Right kidney (tissue), 1 donor: ENCODE results near the gene PLCH1.
A peak's percentile ranks its signal among the peaks of the same experiment; 100 is the strongest.

Source experiments
- DNase-seq: peaks from one replicate; pipeline ENCODE4 v3.0.0-alpha.2; 2016

PLCH1 gene

GRCh38 chr3:155682426-155683343, 62.2 kb downstream of the PLCH1 start:
- DNase-seq: no peak

GRCh38 chr3:155676252-155676981, 68.5 kb downstream of the PLCH1 start:
- peak; percentile 27 for DNase-seq

- DNase-seq: no peak
Measured at GRCh38 chr3:155675094-155675493, 69.8 kb downstream of the PLCH1 start.

- DNase-seq: no peak
Measured at GRCh38 chr3:155673421-155673820, 71.5 kb downstream of the PLCH1 start.

- no peak for DNase-seq
Measured at GRCh38 chr3:155670335-155670734, 74.5 kb downstream of the PLCH1 start.

GRCh38 chr3:155667988-155668387, 76.9 kb downstream of the PLCH1 start:
- DNase-seq: no peak

DNA sequence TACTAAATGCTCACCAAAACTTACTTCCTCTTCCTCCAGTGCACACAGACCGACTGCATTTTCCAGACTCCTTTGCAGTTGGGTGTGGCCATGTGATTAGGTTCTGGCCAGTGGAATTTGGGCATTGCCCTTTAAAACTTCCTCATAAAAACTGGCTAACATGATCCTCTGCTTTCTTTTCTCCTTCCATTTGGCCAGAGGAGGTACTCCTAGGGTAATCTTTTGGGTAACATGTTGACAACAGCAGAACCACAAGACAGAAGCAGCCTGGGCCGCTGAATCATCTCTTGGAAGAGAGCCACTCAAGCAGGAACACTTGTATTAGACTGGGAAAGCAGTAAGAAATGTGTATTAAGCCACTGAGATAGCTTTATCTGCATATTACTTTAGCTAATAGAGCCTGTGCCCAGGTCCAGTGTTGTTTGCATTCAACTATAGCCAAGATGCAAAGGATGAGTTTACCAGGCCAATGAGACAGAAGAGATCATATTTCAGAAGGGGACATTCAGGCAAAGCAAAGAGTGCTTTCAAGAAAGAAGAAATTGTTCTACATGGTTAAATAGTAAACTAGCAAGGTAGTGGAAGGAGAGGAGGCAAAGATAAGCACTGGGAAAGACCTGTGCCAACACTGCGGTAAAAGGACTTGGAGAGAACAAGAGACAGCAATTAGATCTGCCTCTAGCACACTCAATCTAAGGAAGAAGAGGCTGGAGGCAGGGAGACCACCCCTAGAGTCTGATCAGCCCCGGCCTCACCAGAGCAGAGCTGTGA, 79.8 kb downstream of the PLCH1 start:
- DNase-seq: no peak

GRCh38 chr3:155663467-155664212, 81.2 kb downstream of the PLCH1 start:
- no peak for DNase-seq

DNA sequence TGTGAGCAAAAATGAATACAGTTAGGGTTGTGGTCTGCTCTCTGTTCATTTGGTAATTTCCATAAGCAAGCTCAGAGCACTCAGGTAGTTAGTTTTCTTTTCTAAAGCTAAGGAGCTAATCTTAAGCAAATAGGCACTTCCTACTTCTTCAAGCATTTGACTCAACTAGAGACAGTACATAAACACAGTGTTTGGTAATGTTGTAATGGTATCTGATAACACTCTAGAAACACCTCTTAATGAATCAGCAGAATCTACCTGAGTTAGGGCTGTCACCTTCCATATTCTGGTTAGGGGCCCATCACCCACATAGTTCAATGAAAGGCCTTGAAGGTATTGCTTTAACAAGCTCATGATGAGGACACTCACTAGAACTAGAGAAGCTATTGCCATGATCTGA, 83.1 kb downstream of the PLCH1 start:
- DNase-seq: no peak

DNA sequence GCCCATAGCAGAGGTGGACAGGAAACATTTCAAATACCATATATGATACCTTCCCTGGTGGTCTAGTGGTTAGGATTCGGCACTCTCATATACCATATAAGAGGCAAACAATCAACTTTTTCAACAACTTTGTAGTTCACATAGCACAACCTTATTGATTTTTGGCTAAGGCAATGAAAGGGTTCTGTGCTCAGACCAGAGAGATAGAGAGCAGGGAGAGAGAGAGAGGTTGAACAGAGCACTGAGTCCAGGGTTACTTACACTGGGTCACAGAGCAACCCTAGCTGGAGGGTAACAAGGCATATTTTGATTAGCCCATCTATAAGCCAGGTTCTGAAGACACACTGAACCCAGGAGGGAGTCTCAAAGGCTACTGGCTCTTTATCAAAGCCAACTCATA, 83.8 kb downstream of the PLCH1 start:
- DNase-seq: no peak

DNA sequence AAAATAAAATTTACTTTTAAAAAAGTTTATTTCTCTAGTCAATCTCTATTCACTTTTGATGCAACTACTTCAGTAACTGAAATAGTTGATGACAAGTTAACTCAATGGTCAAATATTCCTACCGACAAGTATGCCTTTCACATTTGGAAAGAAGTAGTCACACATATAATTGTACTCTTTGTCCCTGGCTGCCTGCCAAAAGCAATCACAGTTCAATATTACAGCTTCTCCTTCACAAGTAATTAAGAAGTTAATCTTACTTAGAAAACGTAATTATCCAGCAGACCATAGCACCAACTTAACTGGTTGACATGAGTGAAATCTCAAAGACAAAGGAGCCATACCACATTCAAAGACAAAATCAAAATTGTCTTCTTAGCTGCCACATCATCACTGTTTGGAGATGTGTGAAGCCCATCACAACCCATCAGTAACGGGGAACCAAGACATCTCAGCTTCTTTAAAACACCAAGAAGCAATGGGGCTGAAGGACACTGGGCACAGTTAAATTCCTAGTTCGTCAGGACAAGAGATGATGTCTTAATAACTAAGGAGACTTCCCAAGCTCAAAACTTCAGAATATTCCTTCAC, 86.1 kb downstream of the PLCH1 start:
- DNase-seq: no peak

- DNase-seq: no peak
Measured at GRCh38 chr3:155658006-155658405, 86.9 kb downstream of the PLCH1 start.

GRCh38 chr3:155657161-155657560, 87.7 kb downstream of the PLCH1 start:
- no peak for DNase-seq

GRCh38 chr3:155656466-155656865, 88.4 kb downstream of the PLCH1 start:
- no peak for DNase-seq

DNA sequence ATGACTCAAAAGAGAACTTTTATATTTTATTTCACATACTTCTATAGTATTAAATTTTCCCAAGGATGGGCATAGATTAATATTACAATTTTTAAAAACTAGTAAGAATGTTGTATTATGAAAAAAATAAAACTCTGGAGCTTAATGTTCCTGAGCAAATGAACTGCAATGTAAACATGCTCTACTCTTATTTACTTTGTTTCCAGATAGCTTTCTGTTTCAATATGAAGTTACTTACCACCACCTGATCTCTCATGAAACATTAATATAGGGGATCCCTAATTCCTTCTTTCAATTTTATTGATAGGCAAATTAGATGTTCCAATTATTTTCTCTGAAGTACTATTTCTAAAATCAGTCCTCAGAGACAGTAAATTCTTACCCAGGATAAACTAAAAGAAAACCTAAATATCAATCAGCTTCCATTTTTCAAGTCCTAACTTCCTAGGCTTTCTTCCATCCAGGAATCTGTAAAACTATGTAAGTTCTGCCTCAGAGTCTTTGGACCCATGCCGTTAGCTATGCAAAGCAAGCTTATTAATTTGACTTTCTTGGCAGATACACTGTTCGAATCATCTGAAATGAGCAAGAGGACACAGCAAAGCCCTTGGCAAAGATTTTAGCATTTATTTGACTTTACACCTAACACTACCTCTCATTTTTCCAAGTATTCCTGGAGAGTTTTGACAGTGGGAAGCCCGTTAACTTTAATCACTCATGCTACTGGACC, 93.2 kb downstream of the PLCH1 start:
- DNase-seq: no peak

- DNase-seq: no peak
Measured at GRCh38 chr3:155648013-155648591, 96.8 kb downstream of the PLCH1 start.

GRCh38 chr3:155647206-155647605, 97.7 kb downstream of the PLCH1 start:
- no peak for DNase-seq

DNA sequence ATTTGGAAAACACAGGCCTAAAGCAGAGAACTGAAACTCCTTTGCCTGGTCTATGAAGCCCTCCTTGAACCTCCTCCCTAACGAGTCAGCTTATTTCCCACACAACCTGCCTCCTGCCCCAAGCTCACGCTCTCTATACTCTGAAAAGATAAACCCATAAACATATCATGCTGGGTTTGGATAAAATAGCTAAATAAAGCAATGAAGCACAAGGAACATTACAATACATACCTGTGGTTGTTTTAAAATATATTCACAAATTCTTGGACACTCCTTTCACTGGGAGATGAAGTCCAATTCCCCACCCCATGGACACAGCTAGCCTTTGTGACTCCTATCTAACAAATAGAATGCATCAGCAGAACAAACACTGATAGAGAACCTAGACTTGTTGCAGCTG, 98.2 kb downstream of the PLCH1 start:
- no peak for DNase-seq

DNA sequence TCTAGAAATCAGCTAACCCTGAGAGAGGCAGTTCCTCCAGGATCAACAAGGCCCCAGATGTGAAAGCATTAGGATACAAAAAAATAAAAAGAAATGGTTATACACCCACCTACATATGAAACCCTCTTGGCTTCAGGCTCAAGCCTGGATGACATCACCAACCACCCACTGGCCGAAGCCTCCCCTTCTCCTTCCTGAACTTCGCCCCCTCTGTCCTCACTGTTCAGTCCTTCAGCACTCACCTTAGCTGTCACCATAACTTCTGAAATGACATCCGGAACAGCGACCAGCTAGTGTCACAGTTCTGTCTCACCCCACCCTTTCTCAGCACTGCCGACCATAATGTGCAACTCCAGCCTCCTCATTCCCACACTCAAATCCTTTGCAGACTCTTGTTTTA, 98.7 kb downstream of the PLCH1 start:
- DNase-seq: no peak

GRCh38 chr3:155643581-155644165, 101.2 kb downstream of the PLCH1 start:
- DNase-seq: no peak
